Stimulated activated CD4-positive, alpha-beta T cell treated with anti-CD3 and anti-CD28 coated beads, Interleukin-12 subunit alpha, Interleukin-12 subunit beta, amount 100 ng/mL, for 48 hours (primary cell): ENCODE data around the gene CHRM3.

ENCODE experiments used
- DNase-seq, 3 donors: peaks; one replicate each; pipeline ENCODE4 v3.0.0-alpha.2; 2020; ENCODE audit warnings: low read depth in 2 of 3, low spot score in 1 of 3

Gene CHRM3

GRCh38 chr1:239394107-239394506, 7.7 kb downstream of the CHRM3 start:
- DNase-seq = no peak

GRCh38 chr1:239413916-239414315, 27.5 kb downstream of the CHRM3 start:
- DNase-seq = no peak

- no peak for DNase-seq
Measured at GRCh38 chr1:239417221-239417620, 30.9 kb downstream of the CHRM3 start.

- DNase-seq = no peak
Measured at GRCh38 chr1:239417986-239418640, 31.7 kb downstream of the CHRM3 start.

GRCh38 chr1:239418681-239419080, 32.3 kb downstream of the CHRM3 start:
- no peak for DNase-seq

GRCh38 chr1:239421811-239422210, 35.4 kb downstream of the CHRM3 start:
- DNase-seq = no peak

- no peak for DNase-seq
Measured at GRCh38 chr1:239422818-239423217, 36.5 kb downstream of the CHRM3 start.

GRCh38 chr1:239426821-239427475, 40.6 kb downstream of the CHRM3 start:
- no peak for DNase-seq

- DNase-seq = no peak
Measured at GRCh38 chr1:239427712-239428111, 41.3 kb downstream of the CHRM3 start.

GRCh38 chr1:239428120-239428710, 41.8 kb downstream of the CHRM3 start:
- DNase-seq = no peak

GRCh38 chr1:239429163-239429562, 42.8 kb downstream of the CHRM3 start:
- no peak for DNase-seq

GRCh38 chr1:239432255-239432654, 45.9 kb downstream of the CHRM3 start:
- no peak for DNase-seq

- no peak for DNase-seq
Measured at GRCh38 chr1:239434181-239434580, 47.8 kb downstream of the CHRM3 start.
